ENCODE results near the gene RRP8. TPM values are rescaled to one million over a fixed set of nuclear protein-coding genes. Genes with fewer than 3 reads are reported as not detected.

RRP8 gene
- total and polyA plus RNA-seq, 10 of the 15 experiments (the other 5 are each of a cell fraction or from before 2014, with no cell fraction given) = 4.7 to 51.2 (median 23.9) TPM

DNA sequence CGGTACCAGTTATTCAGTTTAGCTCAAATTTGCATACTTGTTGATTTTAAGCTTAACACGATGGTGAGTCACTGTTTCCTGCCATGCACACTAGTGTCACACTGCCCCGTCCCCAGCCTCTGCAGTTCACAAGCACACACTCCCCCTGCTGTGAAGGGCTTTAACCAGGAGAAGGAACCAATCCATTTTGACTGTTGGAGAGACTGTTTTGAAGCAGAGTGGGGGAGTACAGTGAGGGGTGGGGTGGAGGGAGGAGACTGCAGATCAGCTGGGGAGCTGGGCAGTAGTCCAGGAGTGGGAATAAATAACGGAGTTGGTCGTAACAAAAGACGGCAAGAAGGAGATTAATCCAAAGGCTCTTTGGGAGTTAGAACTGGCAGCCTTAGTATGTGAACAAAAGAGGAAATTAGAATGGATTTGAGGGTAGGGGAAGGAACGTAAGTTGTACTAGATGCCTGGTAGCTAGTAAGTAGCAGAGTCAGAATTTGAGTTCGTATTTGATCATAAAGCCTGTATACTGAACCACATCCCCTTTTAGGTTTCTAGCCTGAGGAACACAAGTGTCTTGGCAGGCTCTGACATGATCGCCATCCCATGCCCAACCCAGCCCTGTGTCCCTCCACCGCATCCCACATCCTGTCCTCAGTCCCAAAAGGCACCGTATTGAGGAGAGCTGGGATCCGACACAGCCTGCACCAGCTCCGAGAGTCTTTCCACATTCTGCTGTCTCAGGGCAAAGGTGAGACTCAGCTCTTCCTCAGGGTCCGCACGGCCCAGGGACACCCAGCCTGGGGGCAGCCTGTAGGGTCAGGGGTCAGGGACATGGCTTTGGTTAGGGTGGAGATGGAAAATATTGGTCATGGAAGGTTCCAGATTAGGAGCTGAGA is 14.9 kb upstream of the RRP8 start (continued):
- TF ChIP-seq, protein P1, sequence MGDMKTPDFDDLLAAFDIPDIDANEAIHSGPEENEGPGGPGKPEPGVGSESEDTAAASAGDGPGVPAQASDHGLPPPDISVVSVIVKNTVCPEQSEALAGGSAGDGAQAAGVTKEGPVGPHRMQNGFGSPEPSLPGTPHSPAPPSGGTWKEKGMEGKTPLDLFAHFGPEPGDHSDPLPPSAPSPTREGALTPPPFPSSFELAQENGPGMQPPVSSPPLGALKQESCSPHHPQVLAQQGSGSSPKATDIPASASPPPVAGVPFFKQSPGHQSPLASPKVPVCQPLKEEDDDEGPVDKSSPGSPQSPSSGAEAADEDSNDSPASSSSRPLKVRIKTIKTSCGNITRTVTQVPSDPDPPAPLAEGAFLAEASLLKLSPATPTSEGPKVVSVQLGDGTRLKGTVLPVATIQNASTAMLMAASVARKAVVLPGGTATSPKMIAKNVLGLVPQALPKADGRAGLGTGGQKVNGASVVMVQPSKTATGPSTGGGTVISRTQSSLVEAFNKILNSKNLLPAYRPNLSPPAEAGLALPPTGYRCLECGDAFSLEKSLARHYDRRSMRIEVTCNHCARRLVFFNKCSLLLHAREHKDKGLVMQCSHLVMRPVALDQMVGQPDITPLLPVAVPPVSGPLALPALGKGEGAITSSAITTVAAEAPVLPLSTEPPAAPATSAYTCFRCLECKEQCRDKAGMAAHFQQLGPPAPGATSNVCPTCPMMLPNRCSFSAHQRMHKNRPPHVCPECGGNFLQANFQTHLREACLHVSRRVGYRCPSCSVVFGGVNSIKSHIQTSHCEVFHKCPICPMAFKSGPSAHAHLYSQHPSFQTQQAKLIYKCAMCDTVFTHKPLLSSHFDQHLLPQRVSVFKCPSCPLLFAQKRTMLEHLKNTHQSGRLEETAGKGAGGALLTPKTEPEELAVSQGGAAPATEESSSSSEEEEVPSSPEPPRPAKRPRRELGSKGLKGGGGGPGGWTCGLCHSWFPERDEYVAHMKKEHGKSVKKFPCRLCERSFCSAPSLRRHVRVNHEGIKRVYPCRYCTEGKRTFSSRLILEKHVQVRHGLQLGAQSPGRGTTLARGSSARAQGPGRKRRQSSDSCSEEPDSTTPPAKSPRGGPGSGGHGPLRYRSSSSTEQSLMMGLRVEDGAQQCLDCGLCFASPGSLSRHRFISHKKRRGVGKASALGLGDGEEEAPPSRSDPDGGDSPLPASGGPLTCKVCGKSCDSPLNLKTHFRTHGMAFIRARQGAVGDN (IDR thresholded peaks at IDR 0.05) = no peak
- TF ChIP-seq, protein P2, sequence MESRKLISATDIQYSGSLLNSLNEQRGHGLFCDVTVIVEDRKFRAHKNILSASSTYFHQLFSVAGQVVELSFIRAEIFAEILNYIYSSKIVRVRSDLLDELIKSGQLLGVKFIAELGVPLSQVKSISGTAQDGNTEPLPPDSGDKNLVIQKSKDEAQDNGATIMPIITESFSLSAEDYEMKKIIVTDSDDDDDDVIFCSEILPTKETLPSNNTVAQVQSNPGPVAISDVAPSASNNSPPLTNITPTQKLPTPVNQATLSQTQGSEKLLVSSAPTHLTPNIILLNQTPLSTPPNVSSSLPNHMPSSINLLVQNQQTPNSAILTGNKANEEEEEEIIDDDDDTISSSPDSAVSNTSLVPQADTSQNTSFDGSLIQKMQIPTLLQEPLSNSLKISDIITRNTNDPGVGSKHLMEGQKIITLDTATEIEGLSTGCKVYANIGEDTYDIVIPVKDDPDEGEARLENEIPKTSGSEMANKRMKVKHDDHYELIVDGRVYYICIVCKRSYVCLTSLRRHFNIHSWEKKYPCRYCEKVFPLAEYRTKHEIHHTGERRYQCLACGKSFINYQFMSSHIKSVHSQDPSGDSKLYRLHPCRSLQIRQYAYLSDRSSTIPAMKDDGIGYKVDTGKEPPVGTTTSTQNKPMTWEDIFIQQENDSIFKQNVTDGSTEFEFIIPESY (IDR thresholded peaks at IDR 0.05) = no peak
- TF ChIP-seq SIN3A (IDR thresholded peaks at IDR 0.05; ENCODE audit: low read depth, low read length) (0 out of 2 replicates have a peak, but pooled peaks have one; percentile 36), SPI1 (IDR thresholded peaks at IDR 0.05; ENCODE audit: borderline replicate concordance, insufficient read depth, low read depth, low read length) (peak; percentile 81; the same call in 1 of the 2 replicates), MTA3 (IDR thresholded peaks at IDR 0.05; ENCODE audit: borderline replicate concordance, low read length) (no peak), BCL11A (IDR thresholded peaks at IDR 0.05; ENCODE audit: low read depth, low read length) (peak; percentile 57; the same call in 1 of the 2 replicates), MYC (IDR thresholded peaks at IDR 0.05; ENCODE audit: insufficient read depth, insufficient read length, insufficient replicate concordance, low read length, severe bottlenecking) (no peak)

All from GM12878 (cell line).